Neural progenitor cell (in vitro differentiated cells): ENCODE results near the gene PRX. TPM values are rescaled to one million over a fixed set of nuclear protein-coding genes. Genes with fewer than 3 reads are reported as not detected.
A peak's percentile ranks its signal among the peaks of the same experiment; 100 is the strongest.

Experiments
- DNase-seq: peaks from one replicate; pipeline ENCODE4 v3.0.0-alpha.2; 2016; ENCODE audit warnings: low spot score
- H2AFZ ChIP-seq: fragments of 200-600 bp; sonication (generic); replicated peaks from 2 replicates; pipeline ENCODE4 v1.6.1; 2016; ENCODE audit warnings: antibody characterized with exemption
- H3F3A ChIP-seq: fragments of 200-600 bp; sonication (generic); 2 replicates; pipeline ENCODE4 v1.6.1; 2016; ENCODE audit warnings: antibody characterized with exemption, low read depth
- H3K27ac ChIP-seq: fragments of 200-600 bp; sonication (generic); 2 replicates; pipeline ENCODE4 v1.5.1; 2016; ENCODE audit warnings: mild to moderate bottlenecking
- H3K27me3 ChIP-seq: fragments of 200-600 bp; sonication (generic); 2 replicates; pipeline ENCODE4 v1.6.1; 2016; ENCODE audit warnings: mild to moderate bottlenecking, moderate library complexity
- H3K36me3 ChIP-seq: fragments of 200-600 bp; sonication (generic); 2 replicates; pipeline ENCODE4 v1.5.1; 2016
- H3K4me1 ChIP-seq: fragments of 200-600 bp; sonication (generic); 2 replicates; pipeline ENCODE4 v1.6.1; 2016; ENCODE audit warnings: mixed run types
- H3K4me2 ChIP-seq: fragments of 200-600 bp; sonication (generic); 2 replicates; pipeline ENCODE4 v1.6.1; 2016
- H3K4me3 ChIP-seq: fragments of 200-600 bp; sonication (generic); 2 replicates; pipeline ENCODE4 v1.5.1; 2016
- H3K79me2 ChIP-seq: fragments of 200-600 bp; sonication (generic); 2 replicates; pipeline ENCODE4 v1.6.1; 2016; ENCODE audit warnings: low read depth
- H3K9ac ChIP-seq: fragments of 200-600 bp; sonication (generic); 2 replicates; pipeline ENCODE4 v1.6.1; 2016
- H3K9me3 ChIP-seq: fragments of 200-600 bp; sonication (generic); 2 replicates; pipeline ENCODE4 v1.5.1; 2016; ENCODE audit warnings: low read depth
- H4K20me1 ChIP-seq: fragments of 200-600 bp; sonication (generic); 2 replicates; pipeline ENCODE4 v1.6.1; 2016; ENCODE audit warnings: low read depth
- H3K27ac Mint-ChIP-seq: 3 replicates; pipeline ENCODE4 v1.8.0; 2021; ENCODE audit warnings: mixed read lengths
- H3K27me3 Mint-ChIP-seq: 2 replicates; pipeline ENCODE4 v1.8.0; 2022; ENCODE audit warnings: low read depth, mild to moderate bottlenecking, inconsistent platforms, moderate library complexity, mixed read lengths; ENCODE audit not compliant: insufficient read depth
- H3K36me3 Mint-ChIP-seq: 3 replicates; pipeline ENCODE4 v1.8.0; 2021; ENCODE audit warnings: mixed read lengths
- H3K4me1 Mint-ChIP-seq: 3 replicates; pipeline ENCODE4 v1.8.0; 2021; ENCODE audit warnings: mixed read lengths
- H3K4me3 Mint-ChIP-seq: 3 replicates; pipeline ENCODE4 v1.8.0; 2021; ENCODE audit warnings: mild to moderate bottlenecking, moderate library complexity, mixed read lengths
- H3K9me3 Mint-ChIP-seq: 3 replicates; pipeline ENCODE4 v1.8.0; 2020; ENCODE audit warnings: mixed read lengths
- CTCF ChIP-seq: fragments of 200-600 bp; sonication (generic); IDR thresholded peaks from 2 replicates; pipeline ENCODE4 v1.5.1; 2017; ENCODE audit warnings: antibody characterized with exemption, mild to moderate bottlenecking
- EZH2 ChIP-seq: fragments of 200-600 bp; sonication (generic); IDR thresholded peaks from 2 replicates; pipeline ENCODE4 v1.6.1; 2017; ENCODE audit warnings: antibody characterized with exemption, mild to moderate bottlenecking, moderate library complexity
- EZH2phosphoT487 ChIP-seq: fragments of 200-600 bp; sonication (generic); IDR thresholded peaks from 2 replicates; pipeline ENCODE4 v1.6.1; 2017; ENCODE audit warnings: antibody characterized with exemption
- total RNA-seq: library from RNA; depleted of rRNA; stranded (reverse); fragments of >200 nt; gene quantifications from 2 replicates; pipeline ENCODE4 v1.2.3, GENCODE V29; 2015; ENCODE audit warnings: low replicate concordance

Gene PRX
- total RNA-seq, 1 donor from 2014 or later = 1.4 TPM

DNA sequence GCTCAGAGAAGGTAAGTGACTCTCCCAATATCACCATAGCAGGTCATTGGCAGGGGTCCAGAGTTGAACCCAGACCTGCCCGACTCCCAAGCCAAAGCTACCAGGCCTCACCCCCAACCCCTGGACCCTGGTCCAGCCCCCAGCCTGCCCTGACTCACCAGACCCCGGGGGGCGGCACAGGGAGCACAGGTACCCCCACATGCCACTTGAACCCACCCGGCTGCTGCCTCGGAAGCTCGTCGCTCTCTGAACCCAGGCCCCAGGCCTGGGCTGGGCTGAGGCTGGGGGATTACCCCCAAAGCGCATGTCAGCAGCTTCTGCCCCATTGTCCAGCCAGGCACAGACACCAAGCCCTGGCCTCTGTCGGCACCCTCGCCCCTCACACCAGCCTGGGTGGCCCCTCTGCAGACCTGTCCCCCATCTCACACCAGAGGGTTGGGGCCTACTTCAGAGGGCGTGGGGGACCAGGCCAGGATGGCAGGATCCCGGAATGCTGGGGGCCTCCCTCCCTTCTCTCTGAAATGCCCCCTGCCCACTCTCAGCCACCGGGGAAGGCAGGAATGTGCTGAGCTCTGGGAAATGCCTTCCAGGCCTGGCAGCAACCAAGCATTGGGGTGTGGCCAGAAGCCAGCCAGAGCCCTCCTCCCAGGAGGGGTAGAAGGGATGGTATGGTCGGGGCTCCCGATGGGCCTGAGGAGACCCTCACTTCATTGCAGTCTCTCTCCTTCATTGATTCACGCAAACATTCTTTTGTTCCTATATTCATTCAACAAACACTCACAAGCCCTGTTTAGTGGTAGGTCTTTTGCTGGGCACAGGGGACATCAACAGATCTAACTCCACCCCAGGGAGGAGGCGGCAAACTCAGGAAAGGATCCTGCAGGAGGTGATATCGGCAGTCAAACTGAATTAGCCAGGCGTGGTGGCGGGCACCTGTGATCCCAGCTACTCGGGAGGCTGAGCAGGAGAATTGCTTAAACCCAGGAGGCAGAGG is 1.7 kb upstream of the PRX start:
- peaks cover 4% of the 10 kb centered on the region for H3K27me3 Mint-ChIP-seq
- TF ChIP-seq CTCF = no peak
- TF ChIP-seq EZH2phosphoT487 = no peak
- TF ChIP-seq EZH2 = no peak
- H3K27ac Mint-ChIP-seq = peak overlapping the region; percentile 85
- Histone ChIP-seq H3K27ac (no peak overlapping the region), H2AFZ (peak overlapping the region; percentile 22), H3K36me3 (no peaks in the 10 kb centered on the region), H3F3A (peaks cover 7% of the 10 kb centered on the region), H4K20me1 (no peaks in the 10 kb centered on the region), H3K4me3 (no peak overlapping the region), H3K4me2 (no peak overlapping the region), H3K4me1 (peaks cover 21% of the 10 kb centered on the region), H3K9ac (no peak overlapping the region), H3K9me3 (no peaks in the 10 kb centered on the region), H3K27me3 (no peaks in the 10 kb centered on the region), H3K79me2 (no peaks in the 10 kb centered on the region)
- DNase-seq = peak; percentile 4
- no peaks in the 10 kb centered on the region for H3K36me3 Mint-ChIP-seq
- no peak overlapping the region for H3K4me3 Mint-ChIP-seq
- H3K9me3 Mint-ChIP-seq = no peaks in the 10 kb centered on the region
- H3K4me1 Mint-ChIP-seq = peaks cover 33% of the 10 kb centered on the region

- TF ChIP-seq CTCF = no peak
- TF ChIP-seq EZH2 = no peak
- no peak for TF ChIP-seq EZH2phosphoT487
- Histone ChIP-seq H4K20me1 (no peaks in the 10 kb centered on the region), H3K9ac (no peak overlapping the region), H3K27ac (no peak overlapping the region), H3F3A (peaks cover 7% of the 10 kb centered on the region), H3K4me3 (no peak overlapping the region), H3K27me3 (no peaks in the 10 kb centered on the region), H3K36me3 (no peaks in the 10 kb centered on the region), H3K79me2 (no peaks in the 10 kb centered on the region), H3K4me2 (peak overlapping the region; percentile 1), H2AFZ (no peak overlapping the region), H3K9me3 (no peaks in the 10 kb centered on the region), H3K4me1 (peaks cover 24% of the 10 kb centered on the region)
- H3K27me3 Mint-ChIP-seq = no peaks in the 10 kb centered on the region
- peaks cover 33% of the 10 kb centered on the region for H3K4me1 Mint-ChIP-seq
- no peaks in the 10 kb centered on the region for H3K36me3 Mint-ChIP-seq
- no peak for DNase-seq
- H3K4me3 Mint-ChIP-seq = no peak overlapping the region
- H3K9me3 Mint-ChIP-seq = no peaks in the 10 kb centered on the region
- no peak overlapping the region for H3K27ac Mint-ChIP-seq
Measured at GRCh38 chr19:40412866-40413265, 312 bp downstream of the PRX start.

- Mint-ChIP-seq H3K27ac (peak overlapping the region; percentile 84), H3K27me3 (no peaks in the 10 kb centered on the region), H3K36me3 (no peaks in the 10 kb centered on the region), H3K9me3 (no peaks in the 10 kb centered on the region), H3K4me1 (peaks cover 27% of the 10 kb centered on the region), H3K4me3 (no peak overlapping the region)
- Histone ChIP-seq H3K4me3 (no peak overlapping the region), H3K4me2 (no peak overlapping the region), H2AFZ (no peak overlapping the region), H3K79me2 (no peaks in the 10 kb centered on the region), H4K20me1 (no peaks in the 10 kb centered on the region), H3K4me1 (peaks cover 16% of the 10 kb centered on the region), H3K9me3 (no peaks in the 10 kb centered on the region), H3K36me3 (no peaks in the 10 kb centered on the region), H3F3A (peaks cover 7% of the 10 kb centered on the region), H3K27ac (no peak overlapping the region), H3K9ac (no peak overlapping the region), H3K27me3 (no peaks in the 10 kb centered on the region)
- TF ChIP-seq CTCF (no peak), EZH2phosphoT487 (no peak), EZH2 (no peak)
- DNase-seq = no peak
Measured at GRCh38 chr19:40411958-40412499, 1.1 kb downstream of the PRX start.
